ENCODE measurements around the gene POU2F2. TPM values are rescaled to one million over a fixed set of nuclear protein-coding genes. Genes with fewer than 3 reads are reported as not detected.

The POU2F2 gene
- total RNA-seq, 1 experiment from 2014 or later: 2.9 TPM

DNA sequence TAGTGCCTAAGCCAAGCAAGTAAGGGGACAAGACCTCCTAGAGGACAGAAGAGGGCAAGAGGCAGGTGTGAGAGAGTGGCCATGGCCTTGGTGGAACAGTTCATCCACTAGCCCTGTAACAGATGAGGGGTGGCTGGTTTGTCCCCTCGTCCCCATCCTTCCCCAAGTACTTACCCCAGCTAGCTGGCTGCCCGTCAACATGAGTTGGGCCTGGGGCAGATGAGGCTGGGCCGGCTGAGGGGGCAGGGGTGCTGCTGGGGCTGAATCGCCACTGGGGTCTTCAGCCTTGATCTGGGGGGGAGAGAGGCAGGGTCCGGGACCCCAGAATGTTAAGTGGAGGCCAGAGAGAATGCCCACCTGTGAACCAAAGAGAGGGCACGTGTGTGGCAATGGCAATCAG is 15.2 kb downstream of the POU2F2 start:
- H3K27ac ChIP-seq: no peak overlapping the region
- BruUV-seq (replicated peaks): no TSS peak
- H3K4me1 ChIP-seq (replicated peaks; ENCODE audit: insufficient read depth): peaks cover 41% of the 10 kb centered on the region
- H3K27me3 ChIP-seq (ENCODE audit: insufficient read depth, low read depth): no peaks in the 10 kb centered on the region
- no peak for TF ChIP-seq EZH2 (IDR thresholded peaks at IDR 0.05; ENCODE audit: low read depth)
- TF ChIP-seq, protein P1, sequence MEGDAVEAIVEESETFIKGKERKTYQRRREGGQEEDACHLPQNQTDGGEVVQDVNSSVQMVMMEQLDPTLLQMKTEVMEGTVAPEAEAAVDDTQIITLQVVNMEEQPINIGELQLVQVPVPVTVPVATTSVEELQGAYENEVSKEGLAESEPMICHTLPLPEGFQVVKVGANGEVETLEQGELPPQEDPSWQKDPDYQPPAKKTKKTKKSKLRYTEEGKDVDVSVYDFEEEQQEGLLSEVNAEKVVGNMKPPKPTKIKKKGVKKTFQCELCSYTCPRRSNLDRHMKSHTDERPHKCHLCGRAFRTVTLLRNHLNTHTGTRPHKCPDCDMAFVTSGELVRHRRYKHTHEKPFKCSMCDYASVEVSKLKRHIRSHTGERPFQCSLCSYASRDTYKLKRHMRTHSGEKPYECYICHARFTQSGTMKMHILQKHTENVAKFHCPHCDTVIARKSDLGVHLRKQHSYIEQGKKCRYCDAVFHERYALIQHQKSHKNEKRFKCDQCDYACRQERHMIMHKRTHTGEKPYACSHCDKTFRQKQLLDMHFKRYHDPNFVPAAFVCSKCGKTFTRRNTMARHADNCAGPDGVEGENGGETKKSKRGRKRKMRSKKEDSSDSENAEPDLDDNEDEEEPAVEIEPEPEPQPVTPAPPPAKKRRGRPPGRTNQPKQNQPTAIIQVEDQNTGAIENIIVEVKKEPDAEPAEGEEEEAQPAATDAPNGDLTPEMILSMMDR (conservative IDR thresholded peaks at IDR 0.05): no peak
- no peaks in the 10 kb centered on the region for H3K9me2 ChIP-seq (ENCODE audit: insufficient read depth)
- H3K4me3 ChIP-seq: no peak overlapping the region
- H3K36me3 ChIP-seq (ENCODE audit: low read depth): no peaks in the 10 kb centered on the region
- no peaks in the 10 kb centered on the region for H4K20me1 ChIP-seq (ENCODE audit: insufficient read depth)
- intact Hi-C loops (cut with micrococcal nuclease; ENCODE audit: unreplicated experiment): no loop called here
- no peaks in the 10 kb centered on the region for H3K9me3 ChIP-seq (ENCODE audit: insufficient read depth, low read depth)
- POLR2A ChIA-PET (ENCODE audit: unreplicated experiment): no interaction called here
- H3K4me2 ChIP-seq: no peak overlapping the region
- peaks cover 30% of the 10 kb centered on the region for H3F3A ChIP-seq (ENCODE audit: insufficient read depth, low read depth)
- H3K79me2 ChIP-seq (ENCODE audit: low read depth): no peaks in the 10 kb centered on the region
- CTCF ChIA-PET: no interaction called here
- no peak overlapping the region for H2AFZ ChIP-seq
- DNase-seq: no peak

DNA sequence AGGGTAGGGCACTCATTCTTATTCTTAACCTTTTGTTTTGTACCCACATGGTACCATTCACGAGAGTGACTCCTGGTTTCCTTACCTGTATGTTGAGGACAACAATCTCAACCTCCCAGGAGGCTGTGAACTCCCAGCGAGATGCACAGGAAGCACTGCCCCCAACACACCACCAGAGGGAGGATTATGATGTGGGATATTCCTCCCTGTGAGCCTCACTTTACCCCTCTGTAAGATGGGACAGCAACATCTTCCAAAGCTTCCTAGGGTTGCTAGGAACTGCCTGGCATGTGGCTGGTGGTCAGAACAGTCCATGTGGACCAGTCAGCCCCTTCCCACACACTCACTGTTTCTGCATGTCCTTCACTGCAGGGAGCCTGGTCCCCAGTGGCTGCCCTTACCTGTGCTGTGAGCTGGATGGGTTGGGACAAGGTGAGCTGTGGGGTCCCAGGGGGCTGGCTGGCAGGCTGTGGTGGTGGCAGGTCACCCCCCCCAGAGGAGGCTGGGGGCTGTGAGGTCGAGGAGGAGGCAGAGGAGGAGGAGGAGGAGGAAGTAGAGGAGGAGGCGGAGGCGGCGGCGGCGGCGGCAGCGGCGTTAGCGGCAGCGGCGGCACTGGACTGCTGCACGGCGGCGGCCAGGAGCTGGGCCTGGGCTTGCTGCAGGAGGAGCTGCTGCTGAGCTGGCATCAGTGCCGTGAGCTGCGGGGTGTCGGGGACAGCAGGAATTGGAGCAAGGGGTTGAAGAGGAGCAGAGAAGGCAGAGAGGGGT is 15.8 kb downstream of the POU2F2 start:
- H3K4me2 ChIP-seq: no peak overlapping the region
- peaks cover 30% of the 10 kb centered on the region for H3F3A ChIP-seq (ENCODE audit: insufficient read depth, low read depth)
- no peak overlapping the region for H3K27ac ChIP-seq
- BruUV-seq (replicated peaks): no TSS peak
- H3K4me1 ChIP-seq (replicated peaks; ENCODE audit: insufficient read depth): peaks cover 35% of the 10 kb centered on the region
- H3K79me2 ChIP-seq (ENCODE audit: low read depth): no peaks in the 10 kb centered on the region
- no peak for DNase-seq
- TF ChIP-seq, protein P1 (conservative IDR thresholded peaks at IDR 0.05): 0 out of 2 replicates have a peak, but pooled peaks have one; percentile 16
- TF ChIP-seq EZH2 (IDR thresholded peaks at IDR 0.05; ENCODE audit: low read depth): no peak
- no peaks in the 10 kb centered on the region for H3K9me3 ChIP-seq (ENCODE audit: insufficient read depth, low read depth)
- POLR2A ChIA-PET (ENCODE audit: unreplicated experiment): no interaction called here
- H3K36me3 ChIP-seq (ENCODE audit: low read depth): no peaks in the 10 kb centered on the region
- intact Hi-C loops (cut with micrococcal nuclease; ENCODE audit: unreplicated experiment): no loop called here
- H3K9me2 ChIP-seq (ENCODE audit: insufficient read depth): no peaks in the 10 kb centered on the region
- no peaks in the 10 kb centered on the region for H3K27me3 ChIP-seq (ENCODE audit: insufficient read depth, low read depth)
- CTCF ChIA-PET: interaction anchor here (0.6 kb wide), 2 partner anchors 72 to 1441 kb away, joined by 5 to 6 read pairs; no protein-coding TSS in a partner anchor
- no peaks in the 10 kb centered on the region for H4K20me1 ChIP-seq (ENCODE audit: insufficient read depth)
- no peak overlapping the region for H2AFZ ChIP-seq
- no peak overlapping the region for H3K4me3 ChIP-seq

DNA sequence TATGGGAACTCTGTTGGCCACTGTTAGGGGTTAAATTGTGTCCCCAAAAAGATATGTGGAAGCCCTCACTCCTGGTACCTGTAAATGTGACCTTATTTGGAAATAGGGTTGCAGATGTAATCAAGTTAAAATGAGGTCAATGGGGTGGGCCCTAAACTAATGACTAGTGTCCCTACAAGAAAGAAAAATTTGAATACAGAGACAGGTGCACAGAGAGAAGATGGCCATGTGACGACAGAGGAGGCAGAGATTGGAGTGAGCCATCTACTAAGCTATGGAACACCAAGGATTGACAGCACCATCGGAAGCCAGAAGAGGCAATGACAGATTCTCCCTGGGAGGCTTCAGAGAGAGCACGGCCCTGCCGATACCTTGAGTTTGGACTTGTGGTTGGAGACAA is 16.5 kb downstream of the POU2F2 start:
- H3K36me3 ChIP-seq (ENCODE audit: low read depth): no peaks in the 10 kb centered on the region
- H3K79me2 ChIP-seq (ENCODE audit: low read depth): no peaks in the 10 kb centered on the region
- no peaks in the 10 kb centered on the region for H3K9me2 ChIP-seq (ENCODE audit: insufficient read depth)
- H3K4me1 ChIP-seq (replicated peaks; ENCODE audit: insufficient read depth): peaks cover 27% of the 10 kb centered on the region
- no peak overlapping the region for H3K4me3 ChIP-seq
- no TSS peak for BruUV-seq (replicated peaks)
- POLR2A ChIA-PET (ENCODE audit: unreplicated experiment): no interaction called here
- TF ChIP-seq EZH2 (IDR thresholded peaks at IDR 0.05; ENCODE audit: low read depth): no peak
- TF ChIP-seq, protein P1 (conservative IDR thresholded peaks at IDR 0.05): no peak
- no peaks in the 10 kb centered on the region for H3K9me3 ChIP-seq (ENCODE audit: insufficient read depth, low read depth)
- no peak overlapping the region for H3K27ac ChIP-seq
- peaks cover 29% of the 10 kb centered on the region for H3F3A ChIP-seq (ENCODE audit: insufficient read depth, low read depth)
- no peak overlapping the region for H2AFZ ChIP-seq
- H3K27me3 ChIP-seq (ENCODE audit: insufficient read depth, low read depth): no peaks in the 10 kb centered on the region
- H4K20me1 ChIP-seq (ENCODE audit: insufficient read depth): no peaks in the 10 kb centered on the region
- CTCF ChIA-PET: interaction anchor here (0.6 kb wide), 2 partner anchors 73 to 1442 kb away, joined by 5 to 6 read pairs; no protein-coding TSS in a partner anchor
- no peak for DNase-seq
- intact Hi-C loops (cut with micrococcal nuclease; ENCODE audit: unreplicated experiment): no loop called here
- no peak overlapping the region for H3K4me2 ChIP-seq
